Measurements from ENCODE around the gene C1RL.
"Not testable (repeated sequence)": the region's sequence is repeated elsewhere in the genome, so short reads cannot be mapped to it uniquely, and the experiment has no call there.

Gene C1RL

DNA sequence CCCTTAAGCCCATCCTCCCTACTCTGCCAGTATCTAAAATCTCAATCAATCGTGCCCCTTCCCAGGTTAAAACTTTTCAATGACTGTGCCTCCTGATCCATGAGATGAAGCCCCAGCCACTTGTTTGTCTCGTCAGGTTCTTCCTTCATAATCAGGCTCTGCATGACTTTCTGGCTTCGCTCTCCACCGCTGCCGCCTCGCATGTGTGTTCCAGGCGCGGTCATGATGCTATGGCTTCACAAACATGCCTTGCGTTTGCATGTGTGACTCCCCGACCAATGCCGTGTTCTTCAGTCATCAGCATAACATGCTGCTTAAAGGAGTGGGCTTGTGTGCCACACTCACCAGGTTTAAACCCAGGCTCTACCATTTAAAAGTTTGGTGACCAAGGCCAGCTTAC, 5.0 kb upstream of the C1RL start:
- DNase-seq = no peak

DNA sequence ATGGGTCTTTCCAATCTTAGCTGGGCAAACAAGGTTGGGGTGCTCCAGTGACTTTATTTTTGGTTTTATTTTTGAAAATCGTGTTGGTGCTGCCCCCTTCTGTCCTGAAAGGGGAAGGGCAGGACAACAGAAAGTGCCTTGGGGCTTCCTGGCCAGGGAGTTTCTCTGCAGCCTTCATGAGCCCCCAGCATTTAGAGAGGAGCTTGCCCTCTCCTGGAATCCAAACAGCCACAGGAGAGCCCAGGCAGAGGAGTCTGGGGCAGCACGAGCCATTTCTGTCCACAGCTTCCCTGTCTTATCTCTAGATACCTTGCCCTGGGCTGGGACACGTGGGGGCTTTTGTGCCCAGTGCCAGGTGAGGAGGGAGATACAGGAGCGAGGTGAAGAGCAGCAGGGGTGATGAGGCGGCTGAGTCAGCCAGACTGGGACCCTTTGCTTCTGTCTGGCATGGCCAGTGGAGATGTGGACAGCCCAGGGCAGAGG, 4.4 kb upstream of the C1RL start:
- DNase-seq = peak in 1 of 2 donors; percentile 11

GRCh38 chr12:7112041-7112440, 3.0 kb upstream of the C1RL start:
- no peak for DNase-seq

GRCh38 chr12:7110661-7111060, 1.6 kb upstream of the C1RL start:
- DNase-seq = no peak

DNA sequence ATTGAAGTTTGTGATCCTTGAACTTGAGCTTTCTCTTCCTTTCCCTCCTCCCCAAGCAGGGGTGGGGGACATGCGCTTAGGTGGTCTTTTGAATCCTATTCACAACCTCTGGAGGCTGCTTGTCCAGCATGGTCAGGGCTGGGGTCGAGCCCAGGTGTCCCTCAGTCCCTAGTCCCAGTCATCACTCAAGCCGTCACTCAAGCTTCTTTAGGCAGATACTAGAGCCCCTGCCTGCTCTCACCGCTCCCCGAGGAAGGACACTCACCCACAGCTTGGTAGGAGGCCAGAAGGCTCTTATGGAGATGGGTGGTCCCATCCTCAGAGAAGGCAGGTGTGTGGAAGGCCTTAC, 532 bp upstream of the C1RL start:
- no peak for DNase-seq

GRCh38 chr12:7108003-7108795, 815 bp downstream of the C1RL start:
- no peak for DNase-seq

DNA sequence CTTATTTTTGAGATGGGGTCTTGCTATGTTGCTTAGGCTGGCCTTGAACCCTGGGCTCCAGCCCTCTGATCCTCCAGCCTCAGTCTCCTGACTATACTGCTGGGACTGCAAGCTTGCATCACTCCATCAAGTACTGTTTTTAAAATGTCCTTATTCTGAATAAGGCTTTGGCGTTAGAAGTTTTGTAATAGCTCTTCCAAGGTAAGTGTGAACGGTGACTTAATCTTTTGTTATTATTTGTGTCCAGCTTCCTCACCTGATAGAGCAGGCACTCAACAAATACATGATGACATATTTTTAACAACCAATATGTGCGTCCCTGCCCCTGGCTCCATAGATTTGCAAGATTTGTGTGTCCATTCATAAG, 1.4 kb downstream of the C1RL start:
- no peak for DNase-seq

- DNase-seq = not testable (repeated sequence)
Measured at GRCh38 chr12:7107181-7107580, 1.8 kb downstream of the C1RL start.

DNA sequence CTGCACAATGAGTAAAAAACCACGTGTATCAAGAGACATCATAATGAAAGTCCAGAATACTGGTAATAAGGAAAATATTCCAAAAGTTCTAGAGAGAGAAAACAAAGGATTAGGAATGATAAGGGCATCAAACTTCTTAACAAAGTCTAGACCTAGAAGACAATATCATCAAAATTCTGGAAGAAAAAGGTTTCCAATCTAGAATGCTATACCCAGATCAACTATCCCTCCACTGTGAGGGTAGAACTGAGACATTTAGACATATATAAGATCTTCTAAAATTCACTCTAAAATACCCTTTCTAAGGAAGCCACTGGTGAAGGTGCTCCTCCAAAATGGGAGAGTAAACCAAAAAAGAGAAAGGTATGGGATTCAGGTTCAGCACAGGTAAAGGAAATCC, 2.9 kb downstream of the C1RL start:
- DNase-seq = no peak

GRCh38 chr12:7103837-7104584, 5.0 kb downstream of the C1RL start:
- no peak for DNase-seq

GRCh38 chr12:7102582-7102981, 6.4 kb downstream of the C1RL start:
- no peak for DNase-seq

DNA sequence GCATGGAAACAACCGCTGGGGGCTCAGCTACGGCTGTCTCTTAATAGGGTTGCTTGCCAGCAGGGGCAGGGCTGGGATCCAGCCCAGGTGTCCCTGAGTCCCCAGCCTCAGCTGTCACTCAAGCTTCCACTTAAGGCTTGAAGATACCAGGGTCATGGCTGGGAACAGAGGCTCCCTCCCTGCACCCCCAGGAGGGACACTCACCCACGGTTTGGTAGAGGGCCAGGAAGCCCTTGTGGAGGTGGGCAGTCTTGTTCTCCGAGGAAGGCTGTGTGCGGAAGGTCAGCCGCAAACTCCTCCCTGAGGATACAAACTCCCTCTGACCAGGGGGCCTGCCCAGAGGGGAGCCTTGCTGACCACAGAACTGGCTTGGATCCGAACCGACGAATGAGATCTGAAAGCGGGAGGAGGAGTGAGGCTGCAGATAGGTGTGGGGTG, 7.3 kb downstream of the C1RL start:
- no peak for DNase-seq

GRCh38 chr12:7101047-7101693, 7.8 kb downstream of the C1RL start:
- DNase-seq = no peak

GRCh38 chr12:7100239-7100638, 8.8 kb downstream of the C1RL start:
- no peak for DNase-seq

DNA sequence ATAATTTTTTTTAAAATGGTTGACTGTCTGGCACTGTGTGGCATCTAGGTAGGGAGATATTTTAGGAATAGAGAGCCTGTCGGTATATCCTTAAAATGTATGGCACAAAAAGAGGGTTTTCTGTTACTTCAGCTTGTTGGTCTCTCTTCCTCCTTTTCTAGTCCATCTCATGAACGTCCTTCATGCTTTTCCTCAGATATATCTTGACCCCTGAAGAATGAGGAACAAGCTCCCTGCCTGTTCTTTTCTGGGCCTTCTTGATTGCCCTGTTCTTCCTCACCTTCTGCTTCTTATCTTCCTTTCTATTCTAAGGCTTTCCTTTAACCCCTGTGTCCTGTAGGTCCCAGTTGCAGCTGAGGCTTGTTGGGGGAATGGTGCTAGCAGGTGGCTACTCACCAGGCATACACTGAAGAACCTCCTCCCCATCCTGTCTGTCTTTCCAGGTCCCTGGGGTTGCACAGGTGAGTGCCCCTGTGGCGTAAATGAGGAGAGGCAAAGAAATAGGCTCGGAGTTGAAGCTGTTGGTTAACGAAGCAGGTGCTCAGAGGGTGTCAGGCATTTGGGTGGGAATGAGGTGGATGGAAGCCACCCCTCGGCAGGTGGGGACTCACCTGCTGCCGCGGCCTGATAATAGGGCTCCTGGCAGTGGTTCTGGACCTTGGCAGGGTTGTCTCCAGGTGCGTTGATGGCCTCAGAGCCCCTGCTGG, 9.6 kb downstream of the C1RL start:
- no peak for DNase-seq

DNA sequence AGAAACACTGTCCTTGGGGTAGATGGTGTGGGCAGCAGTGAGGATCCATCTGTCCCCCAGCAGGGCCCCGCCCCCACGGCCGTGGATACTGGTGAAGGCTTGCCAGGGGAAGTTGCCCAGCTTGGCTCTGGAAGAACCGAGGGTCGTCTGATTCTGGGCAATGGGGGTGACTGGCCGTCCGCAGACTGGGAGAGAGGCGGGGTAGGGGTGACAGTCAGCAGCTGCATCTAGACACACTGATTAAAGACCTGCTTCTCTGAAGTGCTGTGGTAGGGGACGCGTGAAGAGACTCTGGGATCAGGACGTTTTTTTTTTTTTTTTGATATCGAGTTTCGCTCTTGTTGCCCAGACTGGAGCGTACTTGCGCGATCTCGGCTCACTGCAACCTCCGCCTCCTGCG, 12.0 kb downstream of the C1RL start:
- DNase-seq = no peak

DNA sequence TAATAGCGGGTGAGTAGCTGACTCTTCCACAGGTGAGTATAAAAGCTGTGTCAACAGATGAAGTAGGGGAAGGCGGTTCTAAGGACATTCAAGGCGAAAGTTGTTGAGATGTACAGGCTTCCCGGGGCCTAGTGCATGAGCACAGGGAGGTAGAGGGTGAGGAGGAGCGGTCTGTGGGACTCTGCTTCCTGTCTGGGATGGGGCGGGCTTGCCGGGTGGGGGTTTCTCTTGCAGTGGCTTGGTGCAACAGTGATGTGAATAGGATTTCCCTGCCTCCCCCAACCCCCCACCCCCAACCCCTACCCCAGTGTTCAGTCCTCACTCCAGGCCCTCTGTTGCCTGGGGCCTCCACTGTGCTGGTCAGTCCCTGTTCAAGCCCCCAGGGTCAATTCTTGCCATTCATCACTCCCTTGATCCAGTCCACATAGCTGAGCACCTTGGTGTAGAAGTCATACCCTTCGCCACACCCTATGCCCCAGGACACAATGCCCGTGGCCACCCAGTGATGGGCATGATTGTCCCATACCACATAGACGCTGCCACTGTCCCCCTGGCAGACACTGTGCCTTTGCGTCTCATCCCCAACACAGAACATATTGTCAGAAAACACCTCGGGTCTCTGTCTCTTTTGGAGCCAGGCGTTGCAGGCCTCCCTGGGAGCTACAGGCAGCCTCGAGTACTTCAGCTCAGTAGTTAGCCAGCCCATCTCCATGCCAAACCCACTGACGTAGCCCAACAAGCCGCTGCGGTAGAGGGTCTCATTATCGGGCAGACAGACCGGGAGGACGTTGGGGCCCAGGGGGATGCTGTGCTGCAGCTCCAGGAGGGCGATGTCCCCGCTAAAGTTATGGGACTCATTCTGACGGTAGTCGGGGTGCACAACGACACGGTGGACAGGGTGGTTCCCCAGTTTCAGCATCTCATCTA, 12.7 kb downstream of the C1RL start:
- DNase-seq = no peak

DNA sequence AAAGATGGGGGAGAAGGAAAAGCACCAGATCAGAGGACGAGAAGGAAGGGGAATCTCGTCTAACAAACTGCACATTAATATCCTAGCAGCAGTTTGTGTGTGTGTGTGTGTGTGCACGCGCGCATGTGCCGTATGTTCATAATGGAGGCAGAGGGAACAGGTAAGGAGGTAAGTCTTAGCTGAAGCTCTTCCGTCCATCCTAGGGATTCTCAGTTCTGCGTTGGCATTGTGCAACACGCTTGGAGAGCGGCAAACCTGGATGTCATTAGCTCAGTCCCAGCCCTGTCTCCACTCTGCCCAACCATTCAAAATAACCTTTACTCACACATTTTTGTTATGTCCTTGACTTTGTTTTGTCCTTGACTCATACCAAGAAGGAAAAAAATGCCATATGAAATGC, 15.1 kb downstream of the C1RL start:
- DNase-seq = no peak

DNA sequence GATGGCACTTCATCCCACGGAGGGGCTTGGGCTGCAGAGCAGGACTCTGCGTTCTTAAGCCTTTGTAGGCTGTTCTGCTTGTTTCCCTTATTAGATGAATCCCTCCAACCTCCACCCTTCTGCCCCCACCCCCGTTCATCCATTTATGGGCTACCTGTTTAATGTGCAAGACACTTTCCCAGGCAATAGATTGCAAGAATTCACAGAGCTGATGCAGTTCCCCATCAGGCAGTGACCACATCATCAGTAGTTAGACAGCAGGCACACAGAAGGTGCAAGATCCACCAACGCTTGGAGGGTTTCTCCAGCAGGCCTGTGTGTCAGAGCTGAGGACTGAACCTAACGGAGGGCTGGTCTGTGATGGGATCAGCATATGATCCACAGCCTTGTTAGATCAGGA, 15.5 kb downstream of the C1RL start:
- DNase-seq = no peak

GRCh38 chr12:7092986-7093460, 16.0 kb downstream of the C1RL start:
- no peak for DNase-seq

DNA sequence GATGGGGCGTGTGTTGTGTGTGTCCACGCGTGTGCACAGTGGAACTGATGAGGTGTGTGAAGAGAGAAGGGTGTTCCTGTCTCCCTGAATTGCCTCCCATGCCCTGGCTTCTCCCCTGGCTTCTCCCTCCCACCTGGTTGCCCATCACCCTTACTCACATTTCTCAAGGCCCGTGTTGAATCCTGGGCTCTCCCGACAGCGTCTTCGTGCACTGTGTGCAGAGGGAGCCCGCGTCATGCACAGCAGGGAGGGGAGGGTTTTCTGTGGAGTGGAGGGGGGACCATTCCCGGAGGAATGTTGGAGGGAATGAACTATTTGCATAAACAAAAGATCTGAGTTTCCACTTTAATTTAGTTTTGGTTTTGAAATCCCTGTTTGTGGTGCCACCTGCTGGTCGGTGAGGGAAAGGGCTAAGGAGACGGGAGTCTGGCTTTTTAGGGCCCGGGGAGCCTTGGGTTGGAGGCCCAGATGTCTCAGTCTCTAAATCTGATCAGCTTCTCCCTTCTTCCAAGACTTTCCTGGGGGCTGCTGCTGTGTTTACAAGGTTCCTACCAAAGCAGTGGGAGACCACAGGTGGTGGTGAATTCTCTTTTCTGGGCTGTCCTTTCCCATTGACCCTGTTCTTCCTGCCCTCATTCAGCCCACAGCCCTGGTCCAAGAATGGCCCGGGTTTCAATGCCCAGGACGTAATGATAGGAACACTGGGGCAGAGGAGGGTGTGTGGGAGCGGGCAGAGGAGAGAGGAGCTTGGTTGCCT, 16.6 kb downstream of the C1RL start, which contains the start of gene C1R:
Gene C1R, minus strand, starts transcription at position 217 of the 757 bp plus-strand sequence. Its CDS starts 57 bp downstream, at position 160.
- peak; percentile 12 to 53 for DNase-seq

All from hippocampal formation (tissue), 2 donors.